Measurements from ENCODE around the gene ZNF778. TPM values are rescaled to one million over a fixed set of nuclear protein-coding genes. Genes with fewer than 3 reads are reported as not detected.
"Not testable (repeated sequence)": the region's sequence is repeated elsewhere in the genome, so short reads cannot be mapped to it uniquely, and the experiment has no call there.

Gene ZNF778
- total RNA-seq, 1 experiment from 2014 or later = 8.8 TPM

- DNase-seq (ENCODE audit: low spot score) = no peak
Observed at GRCh38 chr16:89256651-89257254, 39.2 kb downstream of the ZNF778 start.

DNA sequence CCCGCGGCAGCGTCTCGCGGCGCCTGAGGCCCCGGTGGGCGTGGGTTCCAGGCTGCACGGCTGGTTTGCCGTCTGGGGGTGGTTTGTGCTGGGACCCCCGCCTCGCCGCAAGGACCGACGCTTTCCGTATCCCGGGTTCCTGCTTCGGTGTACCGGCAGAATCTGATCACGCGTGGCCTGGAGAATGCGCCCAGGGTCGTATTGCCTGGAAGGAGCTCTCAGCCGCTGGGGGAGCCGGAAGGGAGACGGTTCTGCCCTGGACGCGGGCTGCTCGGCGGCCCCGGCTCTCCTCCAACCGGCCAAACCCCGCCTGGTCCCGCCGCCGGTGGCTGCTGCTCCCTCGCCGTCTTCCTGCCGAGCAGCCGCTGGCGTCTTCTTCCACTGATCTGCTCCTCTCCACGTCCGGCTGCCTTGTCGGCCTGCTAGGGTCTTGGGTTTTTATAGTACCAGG lies 39.8 kb downstream of the ZNF778 start:
- DNase-seq (ENCODE audit: low spot score) = no peak

DNA sequence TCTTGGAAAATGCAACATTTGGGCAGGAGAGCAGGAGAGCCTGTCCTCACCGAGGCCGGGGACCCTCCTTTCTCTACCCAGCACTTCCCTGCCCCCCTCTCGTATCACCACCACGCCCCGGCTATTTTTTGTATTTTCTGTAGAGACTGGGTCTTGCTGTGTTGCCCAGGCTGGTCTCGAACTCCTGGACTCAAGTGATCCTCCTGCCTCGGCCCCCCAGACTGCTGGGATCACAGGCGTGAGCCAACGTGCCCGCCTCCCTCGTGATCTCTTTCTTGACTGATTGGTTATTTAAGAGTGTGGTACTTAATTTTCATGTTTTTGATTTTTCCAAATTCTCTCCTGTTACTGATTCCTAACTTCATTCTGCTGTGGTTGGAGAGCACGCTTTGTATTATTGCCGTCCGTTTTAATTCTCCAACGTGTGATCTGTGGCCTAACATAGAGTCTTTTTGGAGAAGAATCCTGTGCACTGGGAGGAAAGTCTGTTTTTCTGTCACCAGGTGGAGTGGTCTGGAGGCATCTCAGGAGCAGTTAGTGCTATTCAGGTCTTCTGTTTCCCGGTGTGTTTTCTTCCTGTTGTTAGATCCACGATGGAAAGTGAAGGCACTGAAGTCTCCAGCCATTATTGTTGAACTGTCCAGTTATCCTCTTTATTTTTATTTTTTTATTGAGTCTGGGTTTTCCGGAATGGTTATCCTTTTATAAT lies 40.4 kb downstream of the ZNF778 start:
- DNase-seq (ENCODE audit: low spot score) = no peak

DNA sequence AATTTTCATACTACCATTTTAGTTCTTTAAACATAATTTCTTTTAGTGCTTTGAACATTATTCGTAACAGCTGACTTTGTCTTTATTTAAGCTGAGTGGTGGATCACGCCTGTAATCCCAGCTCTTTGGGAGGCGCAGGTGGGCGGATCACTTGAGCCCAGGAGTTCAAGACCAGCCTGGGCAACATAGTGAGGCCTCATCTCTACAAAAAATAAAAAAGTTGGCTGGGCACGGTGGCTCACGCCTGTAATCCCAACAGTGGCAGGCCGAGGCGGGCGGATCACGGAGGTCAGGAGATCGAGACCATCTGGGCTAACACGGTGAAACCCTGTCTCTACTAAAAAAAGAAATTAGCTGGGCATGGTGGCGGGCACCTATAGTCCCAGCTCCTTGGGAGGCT lies 42.4 kb downstream of the ZNF778 start:
- DNase-seq (ENCODE audit: low spot score) = not testable (repeated sequence)

GRCh38 chr16:89261691-89262563 lies 44.4 kb downstream of the ZNF778 start:
- no peak for DNase-seq (ENCODE audit: low spot score)

DNA sequence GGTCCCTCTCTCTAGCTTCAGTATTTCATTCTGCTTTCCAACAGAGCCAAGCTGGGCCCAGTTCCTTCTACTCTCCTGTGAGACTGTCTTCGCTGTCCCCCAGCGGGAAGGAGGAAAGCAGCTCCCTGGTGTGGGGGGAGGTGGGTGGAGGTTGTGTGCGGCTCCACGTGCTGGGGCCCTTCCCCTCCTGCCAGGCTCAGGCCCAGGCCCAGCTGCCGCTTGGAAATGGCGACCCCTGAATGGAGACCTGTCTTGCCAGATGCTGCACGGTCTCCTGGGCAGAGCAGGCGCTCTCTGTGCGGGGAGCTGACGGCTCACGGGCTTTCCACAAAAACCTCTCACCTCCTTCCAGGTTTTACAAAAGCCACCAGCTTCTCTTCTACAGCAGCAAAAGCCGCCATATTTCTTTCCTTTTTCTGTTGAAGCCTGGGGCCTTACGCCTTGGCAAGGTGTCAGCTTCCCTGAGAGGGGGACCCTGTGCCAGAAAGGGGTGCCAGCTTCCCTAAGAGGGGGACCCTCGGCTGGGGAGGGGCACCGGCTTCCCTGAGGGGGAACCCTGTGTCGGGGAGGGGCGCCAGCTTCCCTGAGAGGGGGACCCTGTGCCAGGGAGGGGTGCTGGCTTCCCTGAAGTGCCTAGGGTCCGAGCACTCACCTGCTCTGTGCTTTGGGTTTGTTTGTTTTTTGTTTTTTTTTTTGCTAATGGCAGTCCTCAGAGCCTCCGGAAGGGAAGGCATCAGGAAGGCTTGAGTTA lies 47.5 kb downstream of the ZNF778 start:
- DNase-seq (ENCODE audit: low spot score) = no peak

GRCh38 chr16:89265647-89266046 lies 48.1 kb downstream of the ZNF778 start:
- DNase-seq (ENCODE audit: low spot score) = no peak

DNA sequence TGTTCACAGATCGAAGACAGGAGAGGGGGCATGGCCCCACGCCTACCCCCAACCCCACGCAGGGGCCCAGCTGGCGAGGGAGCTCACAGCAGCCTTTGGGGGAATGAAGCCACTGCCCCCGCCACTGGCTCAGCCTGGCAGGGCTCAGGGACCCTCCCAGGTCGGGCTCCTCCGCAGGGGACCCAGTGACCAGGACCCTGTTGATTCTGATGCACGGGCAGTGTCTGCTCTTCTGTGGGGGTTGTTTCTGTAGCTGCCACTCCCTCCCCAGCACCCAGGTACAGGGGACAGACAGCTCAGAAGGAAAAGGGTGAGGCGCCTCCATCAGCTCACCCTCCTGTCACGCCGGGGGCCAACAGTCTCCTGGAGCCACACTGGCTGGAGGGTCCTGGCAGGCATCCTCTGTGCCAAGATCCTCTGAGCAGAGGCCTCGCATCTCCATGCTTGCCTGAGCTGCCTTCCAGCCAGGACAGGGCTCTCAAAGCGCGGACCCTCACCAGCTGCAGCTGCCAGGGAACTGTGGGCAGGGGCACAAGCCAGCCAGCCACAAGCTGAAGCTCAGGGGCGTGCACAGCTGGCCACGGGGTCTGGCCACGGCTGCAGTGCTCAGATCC lies 49.1 kb downstream of the ZNF778 start:
- DNase-seq (ENCODE audit: low spot score) = no peak

DNA sequence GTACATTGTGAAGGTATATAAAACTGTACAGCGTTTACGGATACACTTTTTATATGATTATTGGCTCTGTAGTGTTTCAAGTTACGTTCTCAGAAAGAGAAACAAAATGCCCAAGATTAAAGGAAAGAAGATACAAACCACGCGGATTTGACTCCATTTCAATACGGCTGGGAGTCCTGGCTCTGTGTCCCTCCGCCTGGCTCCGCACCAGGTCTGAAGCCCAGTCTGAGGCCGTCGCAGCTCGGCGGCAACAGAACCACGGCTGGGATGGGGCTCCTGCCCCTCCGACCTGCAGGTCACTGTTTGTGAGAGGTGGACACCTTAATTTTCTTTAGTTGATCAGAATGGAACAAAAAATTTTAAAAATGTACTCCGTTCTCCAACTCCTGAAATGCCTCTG lies 50.2 kb downstream of the ZNF778 start:
- not testable (repeated sequence) for DNase-seq (ENCODE audit: low spot score)

DNA sequence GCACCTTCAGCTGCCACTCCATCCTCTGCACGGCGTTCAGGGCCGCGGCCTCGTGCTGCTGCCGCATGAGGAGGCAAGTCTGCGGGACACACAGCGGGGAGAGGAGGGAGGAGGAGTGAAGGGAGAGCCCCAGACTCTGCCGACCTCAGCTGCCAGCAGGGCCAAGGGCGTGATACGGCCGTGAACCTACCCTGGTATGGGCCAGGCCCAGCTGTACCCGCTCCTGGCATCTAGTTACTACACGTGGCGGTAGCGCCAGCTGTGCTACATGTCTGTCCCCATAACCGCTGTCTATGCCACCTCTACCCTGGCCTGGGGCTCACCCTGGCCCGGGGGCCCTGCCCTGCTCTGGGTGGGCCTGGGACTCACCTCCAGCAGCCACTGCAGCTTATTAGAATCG lies 51.1 kb downstream of the ZNF778 start:
- no peak for DNase-seq (ENCODE audit: low spot score)

GRCh38 chr16:89268987-89269735 lies 51.7 kb downstream of the ZNF778 start:
- peak; percentile 49 for DNase-seq (ENCODE audit: low spot score)

- no peak for DNase-seq (ENCODE audit: low spot score)
Observed at GRCh38 chr16:89269805-89270665, 52.5 kb downstream of the ZNF778 start.

DNA sequence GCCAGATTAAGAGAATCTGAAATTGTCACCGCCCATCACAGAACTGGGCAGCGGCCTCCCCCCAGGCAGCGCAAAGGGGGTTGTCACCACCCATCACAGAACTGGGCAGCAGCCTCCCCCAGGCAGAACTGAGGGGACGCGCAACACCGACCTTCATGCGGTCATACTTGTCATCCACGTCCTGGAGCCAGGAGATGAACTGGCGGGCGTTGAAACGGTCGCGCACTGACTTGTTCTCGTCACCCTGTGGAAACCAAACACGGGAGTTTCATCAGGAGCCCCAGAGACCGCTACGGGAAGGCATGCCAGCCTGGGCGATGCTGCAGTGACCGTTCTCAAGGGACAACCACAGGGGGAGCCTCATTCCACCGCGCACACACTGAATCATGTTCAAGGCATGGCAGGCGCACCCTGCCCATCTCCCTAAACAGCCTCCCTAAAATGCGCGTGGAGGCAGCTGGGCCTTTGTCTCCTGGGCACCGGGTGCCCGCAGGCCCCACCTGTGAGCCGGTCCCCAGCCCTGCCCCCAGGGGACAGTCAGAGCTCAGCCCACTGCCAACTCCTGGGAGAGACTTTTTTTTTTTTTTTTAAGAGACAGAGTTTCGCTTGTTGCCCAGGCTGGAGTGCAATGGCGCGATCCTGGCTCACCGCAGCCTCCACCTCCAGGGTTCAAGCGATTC lies 53.3 kb downstream of the ZNF778 start:
- DNase-seq (ENCODE audit: low spot score) = no peak

DNA sequence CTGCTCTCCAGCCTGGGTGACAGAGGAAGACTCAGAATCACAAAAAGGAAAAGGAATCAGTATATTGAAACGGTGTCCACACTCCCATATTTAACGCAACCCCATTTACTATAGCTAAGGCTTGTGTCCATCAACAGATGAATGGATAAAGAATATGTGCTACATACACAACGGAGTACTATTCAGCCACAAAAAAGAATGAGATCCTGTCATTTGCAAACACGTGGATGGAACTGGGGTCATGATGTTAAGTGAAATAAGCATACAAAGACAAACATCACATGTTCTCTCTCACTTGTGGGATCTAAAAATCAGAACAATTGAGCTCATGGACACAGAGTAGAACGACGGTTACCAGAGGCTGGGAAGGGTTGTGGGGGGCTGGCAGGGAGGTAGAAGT lies 55.1 kb downstream of the ZNF778 start:
- no peak for DNase-seq (ENCODE audit: low spot score)

DNA sequence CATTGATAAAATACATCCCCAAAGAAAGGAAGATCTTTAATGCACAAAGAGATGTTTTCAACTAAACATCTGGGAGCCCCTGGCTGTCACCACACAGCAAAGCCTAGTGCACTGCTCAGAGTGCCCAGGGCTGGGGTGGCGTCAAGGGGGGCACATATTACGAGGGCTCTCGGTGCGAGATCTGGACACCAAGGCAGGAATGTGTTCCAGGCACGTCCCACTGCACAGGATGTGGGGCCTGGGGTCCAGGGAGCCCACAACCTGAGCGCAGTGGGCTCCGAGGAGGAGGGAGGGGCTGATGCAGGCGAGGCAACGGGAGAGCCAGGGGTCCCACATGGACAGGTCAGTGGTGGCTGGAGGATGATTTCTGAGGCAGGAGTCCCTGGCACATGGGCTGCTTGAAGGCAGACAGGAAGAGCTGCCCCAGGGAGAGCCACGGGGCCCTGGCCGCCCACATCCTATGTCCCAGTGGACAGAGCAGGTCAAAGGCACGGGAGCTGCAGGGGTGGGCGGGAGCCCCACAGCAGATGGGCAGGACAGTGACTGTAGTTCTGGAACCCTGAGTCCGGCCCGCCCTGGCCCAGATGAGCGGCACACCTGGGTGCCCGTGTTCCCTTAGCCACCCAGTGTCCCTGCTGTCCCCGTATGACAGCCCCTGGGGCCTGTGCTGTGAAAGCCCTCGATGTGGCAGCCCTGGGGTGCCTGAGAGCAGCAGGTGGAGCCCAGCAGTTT lies 56.4 kb downstream of the ZNF778 start:
- no peak for DNase-seq (ENCODE audit: low spot score)

- no peak for DNase-seq (ENCODE audit: low spot score)
Observed at GRCh38 chr16:89274561-89275283, 57.2 kb downstream of the ZNF778 start.

DNA sequence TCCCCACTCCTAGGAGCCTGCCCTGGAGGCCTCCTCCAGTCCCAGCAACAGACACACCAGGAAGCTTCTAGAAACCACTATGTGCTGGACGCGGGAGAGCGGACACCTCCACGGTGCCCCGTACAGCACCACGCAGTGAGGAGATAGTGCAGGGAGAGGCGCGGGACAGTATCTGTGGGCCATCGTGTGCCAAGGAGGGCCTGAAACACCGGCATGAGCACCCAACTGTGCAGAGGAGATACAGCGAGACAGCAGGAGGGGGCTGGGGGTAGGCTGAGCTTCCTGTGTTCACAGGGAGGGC lies 57.7 kb downstream of the ZNF778 start:
- DNase-seq (ENCODE audit: low spot score) = no peak
